Measurements from ENCODE around the gene PABPN1L.

Gene PABPN1L

GRCh38 chr16:88865742-88866141, 718 bp downstream of the PABPN1L start:
- no peak for DNase-seq

DNA sequence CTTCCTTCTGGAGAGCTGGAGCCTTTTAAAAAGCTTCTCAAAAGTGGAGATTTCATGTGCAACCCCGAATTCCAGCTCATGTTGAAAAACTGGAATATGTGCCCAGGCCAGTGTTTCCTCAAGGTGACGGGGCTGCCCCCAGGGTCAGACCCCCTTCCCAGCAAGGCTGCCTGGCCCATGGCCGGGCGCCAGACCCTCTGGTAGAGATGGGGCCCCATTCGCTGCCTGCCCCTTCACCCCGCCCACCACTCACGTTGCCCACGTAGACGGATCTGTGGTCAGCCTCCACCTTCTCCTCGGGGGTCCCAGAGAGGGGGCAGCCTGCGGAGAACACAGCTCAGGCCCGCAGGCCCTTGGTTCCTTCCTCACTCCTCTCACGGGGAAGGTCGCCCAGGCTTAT, 1.1 kb downstream of the PABPN1L start:
- no peak for DNase-seq

- no peak for DNase-seq
Measured at GRCh38 chr16:88864521-88864920, 1.9 kb downstream of the PABPN1L start.

- DNase-seq: no peak
Measured at GRCh38 chr16:88864099-88864498, 2.4 kb downstream of the PABPN1L start.

- no peak for DNase-seq
Measured at GRCh38 chr16:88863426-88863825, 3.0 kb downstream of the PABPN1L start.

- no peak for DNase-seq
Measured at GRCh38 chr16:88862968-88863367, 3.5 kb downstream of the PABPN1L start.

DNA sequence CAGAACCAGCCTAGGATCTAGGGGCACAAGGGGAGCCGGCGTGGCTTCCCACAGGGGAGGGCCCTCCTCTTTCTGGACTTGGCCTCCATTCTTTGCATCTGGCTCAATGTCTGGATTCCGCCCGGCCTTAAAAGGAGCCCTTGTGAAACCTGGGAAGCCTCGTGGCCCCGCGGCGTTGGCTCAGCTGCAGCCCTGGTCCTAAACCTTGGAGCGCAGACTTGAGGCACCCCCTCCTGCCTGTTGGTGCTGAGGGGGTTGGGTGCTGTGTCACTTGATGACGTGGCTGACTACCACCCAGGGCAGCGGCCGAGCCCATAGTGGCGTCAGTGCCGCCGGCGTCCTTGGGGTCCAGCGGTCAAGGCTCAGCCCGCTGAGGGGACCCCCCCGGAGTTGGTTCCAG, 5.1 kb downstream of the PABPN1L start:
- no peak for DNase-seq

DNA sequence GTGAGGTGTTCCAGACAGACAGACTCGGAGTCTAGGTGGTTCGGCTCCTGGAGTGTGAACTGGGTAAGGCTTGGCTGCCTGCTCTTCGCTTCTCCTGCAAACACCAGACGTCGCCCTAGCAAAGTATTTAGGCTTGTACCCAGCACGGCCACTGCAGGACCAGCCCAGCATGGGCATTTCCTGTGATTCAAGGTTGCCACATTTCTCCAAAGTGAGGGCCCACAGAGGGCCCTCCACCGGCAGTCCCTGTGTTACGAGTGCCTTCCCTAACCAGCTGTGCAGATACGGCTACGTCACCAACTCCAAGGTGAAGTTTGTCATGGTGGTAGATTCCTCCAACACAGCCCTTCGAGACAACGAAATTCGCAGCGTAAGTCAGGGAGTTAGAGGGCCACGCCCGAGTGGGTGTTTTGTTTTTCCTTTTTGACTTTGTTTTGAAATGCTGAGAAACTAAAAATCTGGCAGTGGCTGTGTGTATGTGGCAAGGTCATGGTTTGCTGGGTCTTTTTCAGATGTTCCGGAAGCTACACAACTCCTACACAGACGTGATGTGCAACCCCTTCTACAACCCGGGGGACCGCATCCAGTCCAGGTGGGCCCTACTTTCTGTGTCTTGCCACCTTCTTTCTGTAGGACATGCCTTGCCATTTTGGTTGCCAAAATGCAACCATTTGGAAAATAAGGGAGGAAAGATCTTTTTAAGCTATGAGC, 6.9 kb downstream of the PABPN1L start:
- no peak for DNase-seq

DNA sequence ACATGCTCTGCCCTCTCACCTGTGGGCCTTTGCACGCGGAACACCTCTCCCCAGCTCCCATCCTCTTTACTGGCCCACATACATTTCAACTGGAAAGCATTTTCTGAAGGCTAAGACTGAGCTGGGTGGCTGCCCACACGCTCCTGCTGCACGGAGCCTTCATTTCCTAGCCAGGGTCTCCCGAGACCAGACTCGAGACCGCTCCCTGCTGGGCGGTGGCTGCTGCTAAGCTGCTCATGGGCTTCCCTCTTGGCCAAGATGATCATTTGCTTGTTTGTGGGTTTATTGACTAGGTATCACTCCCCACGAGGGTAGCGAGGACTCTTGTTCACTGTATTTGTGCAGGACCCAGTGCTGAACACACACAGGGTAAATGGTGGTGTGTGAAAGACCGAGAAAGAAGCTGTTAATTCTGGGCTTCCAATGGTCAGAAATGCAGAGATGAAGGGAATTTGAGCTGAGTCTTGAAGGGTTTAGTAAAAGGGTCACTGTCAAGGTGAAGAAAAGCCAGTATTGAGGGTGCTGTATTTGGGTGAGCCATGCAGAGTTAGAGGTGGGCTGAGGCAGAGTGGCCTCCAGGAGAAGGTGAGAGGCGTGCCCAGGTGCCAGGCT, 8.6 kb downstream of the PABPN1L start:
- peak; percentile 48 for DNase-seq

DNA sequence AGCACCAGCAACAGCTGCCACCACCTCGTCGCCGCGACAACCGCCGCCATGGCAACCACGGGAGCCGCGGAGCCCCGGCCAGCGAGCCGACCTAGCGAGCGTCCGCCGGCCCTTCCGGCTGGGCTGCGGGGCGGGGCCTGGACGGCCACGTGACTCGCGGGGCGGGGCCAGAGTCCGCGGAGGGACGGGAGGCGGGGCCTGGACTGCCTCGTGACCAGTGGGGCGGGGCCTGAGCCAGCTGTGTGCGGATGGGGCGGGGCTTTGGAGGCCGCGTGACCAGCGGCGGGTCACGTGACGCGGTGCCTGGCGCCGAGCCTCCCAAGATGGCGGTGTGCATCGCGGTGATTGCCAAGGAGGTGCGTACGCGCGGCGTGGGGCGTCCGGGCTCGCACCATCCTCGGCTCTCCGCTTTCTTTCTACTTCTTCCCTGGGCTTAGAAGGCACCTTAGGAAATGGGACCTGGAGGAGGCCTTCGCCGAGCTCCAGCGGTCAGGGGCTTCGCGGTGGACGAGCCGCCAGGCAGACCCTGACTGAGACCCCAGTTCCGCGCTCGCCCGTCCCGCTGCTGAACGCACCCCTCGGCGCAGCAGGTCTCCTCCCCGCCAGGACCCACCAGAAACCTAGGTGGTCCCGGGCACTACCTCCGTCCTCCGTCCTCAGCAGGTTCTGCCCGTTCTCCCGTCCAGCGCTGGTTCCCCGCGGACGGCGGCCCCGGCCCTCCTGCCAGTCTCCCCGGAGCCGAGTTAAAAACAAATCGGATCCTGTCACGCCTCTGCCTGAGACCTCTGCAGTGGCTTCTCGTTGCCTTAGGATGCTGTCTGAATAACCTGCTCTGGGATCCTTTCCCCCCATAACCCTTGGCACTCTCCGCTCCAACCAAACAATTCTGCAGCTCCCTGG, 9.4 kb downstream of the PABPN1L start, which contains the start of the genes GALNS and TRAPPC2L:
TSS of gene GALNS (minus strand) at position 120 of the 900 bp plus-strand sequence. CDS start at position 50, 70 bp downstream.
TSS of gene TRAPPC2L (plus strand) at position 300 of the 900 bp plus-strand sequence. CDS start at position 324, 24 bp downstream.
- peak; percentile 77 for DNase-seq

DNA sequence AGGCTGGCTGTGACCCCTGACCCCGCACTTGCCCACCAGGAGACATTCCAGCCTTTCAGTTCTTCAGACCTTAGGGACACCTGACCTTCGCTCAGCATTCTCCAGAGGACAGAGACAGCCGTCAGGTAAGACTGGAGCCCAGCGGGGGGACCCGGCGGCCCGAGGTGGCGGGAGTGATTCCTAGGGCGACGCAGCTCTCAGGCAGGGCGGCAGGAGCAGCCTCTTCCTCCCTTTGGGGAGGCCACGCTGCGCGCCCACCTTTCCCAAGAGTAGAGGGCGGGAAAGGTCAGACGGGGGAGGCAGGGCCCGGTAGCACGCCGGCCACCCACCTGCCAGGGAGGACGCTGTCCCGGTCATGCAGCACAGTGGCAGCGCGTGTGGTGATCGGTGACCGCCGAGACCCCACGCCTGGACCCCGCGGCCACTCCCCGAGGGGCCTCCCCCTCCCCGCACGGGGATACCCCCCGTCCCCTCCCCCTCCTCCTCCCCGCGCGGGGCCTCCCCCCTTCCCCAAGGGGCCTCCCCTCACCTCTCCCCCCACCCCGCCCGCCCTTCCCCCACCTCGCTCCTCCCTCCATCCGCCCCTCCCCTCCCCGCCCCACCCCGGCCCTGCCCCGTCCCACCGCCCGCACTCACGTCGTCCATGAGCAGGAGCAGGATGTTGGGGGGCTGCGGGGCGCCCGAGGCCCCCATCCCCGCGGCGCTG, 10.2 kb downstream of the PABPN1L start:
- DNase-seq: no peak

GRCh38 chr16:88855736-88856121, 10.7 kb downstream of the PABPN1L start:
- no peak for DNase-seq

DNA sequence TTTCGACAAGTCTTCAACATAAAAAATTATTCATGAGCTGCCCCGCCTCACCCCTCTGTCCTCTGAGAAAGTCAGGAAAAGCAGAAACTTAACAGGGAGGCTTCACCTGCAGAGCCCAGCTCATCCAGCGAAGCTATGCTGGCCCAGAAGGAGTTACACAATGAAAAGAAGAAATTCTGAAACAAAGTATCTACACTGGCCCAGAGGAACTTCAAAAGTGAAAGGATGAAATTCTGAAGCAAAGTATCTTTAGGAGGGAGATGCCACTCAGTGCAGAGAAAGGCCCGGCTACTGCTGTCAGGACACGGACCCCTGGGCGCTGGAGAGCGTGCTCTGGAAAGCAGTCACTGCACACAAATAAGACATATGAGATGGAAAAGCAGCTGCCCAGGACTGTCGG, 11.3 kb downstream of the PABPN1L start:
- no peak for DNase-seq

- peak; percentile 25 for DNase-seq
Measured at GRCh38 chr16:88854306-88855111, 12.0 kb downstream of the PABPN1L start.

- peak; percentile 7 for DNase-seq
Measured at GRCh38 chr16:88853325-88853941, 13.0 kb downstream of the PABPN1L start.

DNA sequence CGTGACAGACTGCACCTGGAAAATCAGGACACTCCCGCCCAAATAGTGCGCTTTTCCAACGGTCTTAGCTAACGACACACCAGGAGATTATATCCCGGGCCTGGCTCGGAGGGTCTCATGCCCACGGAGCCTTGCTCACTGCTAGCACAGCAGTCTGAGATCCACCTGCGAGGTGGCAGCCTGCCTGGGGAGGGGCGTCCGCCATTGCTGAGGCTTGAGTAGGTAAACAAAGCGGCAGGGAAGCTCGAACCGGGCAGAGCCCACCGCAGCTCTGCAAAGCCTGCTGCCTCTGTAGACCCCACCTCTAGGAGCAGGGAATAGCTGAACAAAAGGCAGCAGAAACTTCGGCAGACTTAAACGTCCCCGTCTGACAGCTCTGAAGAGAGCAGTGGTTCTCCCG, 14.8 kb downstream of the PABPN1L start:
- no peak for DNase-seq

GRCh38 chr16:88850531-88851199, 15.8 kb downstream of the PABPN1L start:
- DNase-seq: no peak

DNA sequence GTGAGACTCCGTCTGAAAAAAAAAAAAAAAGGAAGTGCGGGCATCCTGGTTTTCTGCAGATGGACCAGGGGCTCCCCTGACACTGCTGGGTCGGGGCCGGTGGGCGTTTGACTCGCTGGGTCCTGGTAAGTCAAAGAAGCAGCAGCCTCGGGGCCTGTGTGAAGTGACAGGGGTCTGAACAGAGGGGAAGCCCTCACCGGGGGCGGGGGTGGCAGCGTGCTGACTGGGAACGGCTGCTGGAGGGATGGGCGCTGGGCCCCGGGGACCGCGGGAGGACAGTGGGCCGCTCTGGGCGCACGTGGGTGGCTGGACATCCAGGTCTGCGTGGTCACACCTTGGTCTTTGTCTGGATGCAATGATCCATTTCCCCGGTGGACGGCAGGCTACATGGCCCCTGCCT, 17.9 kb downstream of the PABPN1L start:
- DNase-seq: no peak

DNA sequence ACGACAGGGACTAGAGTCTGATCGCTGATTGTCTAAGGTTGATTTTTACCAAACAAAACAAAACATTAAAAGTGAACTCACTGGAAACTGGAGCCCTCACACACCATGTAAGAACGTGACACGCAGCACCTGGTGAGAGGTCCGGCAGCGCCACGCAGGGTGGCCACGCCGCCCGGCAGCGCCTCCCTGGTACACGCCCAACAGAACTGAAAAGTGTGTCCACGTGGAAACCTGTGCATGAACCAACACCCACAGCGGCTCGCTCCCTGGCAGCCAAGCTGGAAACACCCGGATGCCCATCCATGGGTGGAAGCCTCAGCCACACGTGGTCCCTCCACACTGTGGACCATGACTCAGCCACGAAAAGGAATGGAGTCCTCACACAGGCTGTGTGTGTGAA, 18.8 kb downstream of the PABPN1L start:
- DNase-seq: no peak

DNA sequence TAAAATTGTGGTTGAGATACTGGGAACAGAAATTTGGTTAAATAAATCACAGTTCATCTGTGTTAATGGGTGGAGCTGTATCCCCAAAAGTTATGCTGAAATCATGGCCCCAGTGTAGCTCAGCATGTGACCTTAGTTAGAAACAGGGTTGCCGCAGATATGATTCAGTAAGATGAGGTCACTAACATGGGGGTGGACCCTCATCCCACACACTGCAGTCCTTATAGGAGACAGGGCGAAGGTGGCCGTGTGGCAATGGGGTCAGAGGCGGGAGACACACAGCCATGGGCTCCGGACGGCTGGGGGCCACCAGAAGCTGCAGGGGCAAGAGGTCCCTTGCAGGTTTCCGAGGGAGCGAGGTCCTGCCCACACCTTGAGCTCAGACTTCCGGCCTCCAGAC, 20.4 kb downstream of the PABPN1L start:
- no peak for DNase-seq

Measured in GF-D8 (cell line).